ENCODE results near the gene AP1S1.

AP1S1 gene

DNA sequence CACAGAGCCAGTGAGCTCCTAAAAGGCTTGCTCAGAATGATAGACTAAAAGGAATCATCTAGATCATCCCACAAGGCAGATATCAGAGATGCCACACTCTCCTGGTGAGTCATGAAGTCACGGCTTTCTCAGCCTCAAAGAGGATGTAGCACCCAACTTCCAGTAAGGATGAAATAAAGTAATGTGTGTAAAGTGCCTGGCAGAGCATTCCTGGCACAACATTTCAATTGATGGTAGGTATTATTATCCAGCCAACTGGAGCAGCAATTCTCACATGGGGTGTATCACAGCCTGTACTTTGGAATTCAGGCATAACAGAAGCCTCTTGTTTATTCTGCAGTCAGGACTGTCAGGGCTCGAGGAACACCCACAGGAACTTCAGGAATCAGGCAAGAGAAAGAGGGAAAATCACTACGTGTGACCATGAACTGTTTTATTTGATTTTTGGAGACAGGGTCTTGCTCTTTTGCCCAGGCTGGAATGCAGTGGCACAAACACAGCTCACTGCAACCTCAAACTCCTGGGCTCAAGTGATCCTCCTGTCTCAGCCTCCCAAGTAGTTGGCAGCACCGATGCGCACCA, 31.1 kb downstream of the AP1S1 start:
- Histone ChIP-seq H3K4me2 (no peak overlapping the region), H4K20me1 (ENCODE audit: insufficient read depth) (no peaks in the 10 kb centered on the region), H3K4me3 (IDR thresholded peaks at IDR 0.05; ENCODE audit: insufficient read depth, low read depth, low read length) (no peak overlapping the region), H3K79me2 (ENCODE audit: insufficient read depth, low read depth) (no peaks in the 10 kb centered on the region), H3K4me1 (ENCODE audit: low read depth, poor library complexity, severe bottlenecking) (no peaks in the 10 kb centered on the region), H3K9ac (no peak overlapping the region), H3K27me3 (ENCODE audit: insufficient read depth, low read depth) (peaks cover 76% of the 10 kb centered on the region), H3K36me3 (ENCODE audit: insufficient read depth) (no peaks in the 10 kb centered on the region), H2AFZ (ENCODE audit: low read depth) (no peak overlapping the region), H3K27ac (no peak overlapping the region)
- TF ChIP-seq, protein P1, sequence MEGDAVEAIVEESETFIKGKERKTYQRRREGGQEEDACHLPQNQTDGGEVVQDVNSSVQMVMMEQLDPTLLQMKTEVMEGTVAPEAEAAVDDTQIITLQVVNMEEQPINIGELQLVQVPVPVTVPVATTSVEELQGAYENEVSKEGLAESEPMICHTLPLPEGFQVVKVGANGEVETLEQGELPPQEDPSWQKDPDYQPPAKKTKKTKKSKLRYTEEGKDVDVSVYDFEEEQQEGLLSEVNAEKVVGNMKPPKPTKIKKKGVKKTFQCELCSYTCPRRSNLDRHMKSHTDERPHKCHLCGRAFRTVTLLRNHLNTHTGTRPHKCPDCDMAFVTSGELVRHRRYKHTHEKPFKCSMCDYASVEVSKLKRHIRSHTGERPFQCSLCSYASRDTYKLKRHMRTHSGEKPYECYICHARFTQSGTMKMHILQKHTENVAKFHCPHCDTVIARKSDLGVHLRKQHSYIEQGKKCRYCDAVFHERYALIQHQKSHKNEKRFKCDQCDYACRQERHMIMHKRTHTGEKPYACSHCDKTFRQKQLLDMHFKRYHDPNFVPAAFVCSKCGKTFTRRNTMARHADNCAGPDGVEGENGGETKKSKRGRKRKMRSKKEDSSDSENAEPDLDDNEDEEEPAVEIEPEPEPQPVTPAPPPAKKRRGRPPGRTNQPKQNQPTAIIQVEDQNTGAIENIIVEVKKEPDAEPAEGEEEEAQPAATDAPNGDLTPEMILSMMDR (conservative IDR thresholded peaks at IDR 0.05; ENCODE audit: low read depth, low read length), result no peak

DNA sequence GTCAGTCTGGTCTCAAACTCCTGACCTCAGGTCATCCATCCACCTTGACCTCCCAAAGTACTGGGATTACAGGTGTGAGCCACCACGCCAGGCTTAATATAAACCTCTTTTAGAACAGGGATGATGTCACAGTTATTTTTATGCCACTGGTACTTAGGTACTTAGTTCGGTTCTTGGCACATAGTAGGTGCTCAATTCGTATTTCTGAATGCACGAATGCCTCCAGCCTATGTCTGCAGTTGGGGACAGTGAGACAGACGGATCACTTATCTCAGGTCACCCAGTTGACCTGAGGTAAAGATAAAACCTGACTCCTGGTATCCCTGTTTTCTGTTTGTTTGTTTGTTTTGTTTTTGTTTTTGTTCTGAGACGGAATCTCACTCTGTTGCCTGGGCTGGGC, 31.9 kb downstream of the AP1S1 start:
- H3K4me2 ChIP-seq, result no peak overlapping the region
- H3K9ac ChIP-seq, result no peak overlapping the region
- no peaks in the 10 kb centered on the region for H3K36me3 ChIP-seq (ENCODE audit: insufficient read depth)
- no peak overlapping the region for H3K4me3 ChIP-seq (IDR thresholded peaks at IDR 0.05; ENCODE audit: insufficient read depth, low read depth, low read length)
- no peaks in the 10 kb centered on the region for H3K79me2 ChIP-seq (ENCODE audit: insufficient read depth, low read depth)
- TF ChIP-seq, protein P1 (conservative IDR thresholded peaks at IDR 0.05; ENCODE audit: low read depth, low read length), result no peak
- H3K27ac ChIP-seq, result no peak overlapping the region
- peaks cover 74% of the 10 kb centered on the region for H3K27me3 ChIP-seq (ENCODE audit: insufficient read depth, low read depth)
- H2AFZ ChIP-seq (ENCODE audit: low read depth), result no peak overlapping the region
- H4K20me1 ChIP-seq (ENCODE audit: insufficient read depth), result no peaks in the 10 kb centered on the region
- no peaks in the 10 kb centered on the region for H3K4me1 ChIP-seq (ENCODE audit: low read depth, poor library complexity, severe bottlenecking)

DNA sequence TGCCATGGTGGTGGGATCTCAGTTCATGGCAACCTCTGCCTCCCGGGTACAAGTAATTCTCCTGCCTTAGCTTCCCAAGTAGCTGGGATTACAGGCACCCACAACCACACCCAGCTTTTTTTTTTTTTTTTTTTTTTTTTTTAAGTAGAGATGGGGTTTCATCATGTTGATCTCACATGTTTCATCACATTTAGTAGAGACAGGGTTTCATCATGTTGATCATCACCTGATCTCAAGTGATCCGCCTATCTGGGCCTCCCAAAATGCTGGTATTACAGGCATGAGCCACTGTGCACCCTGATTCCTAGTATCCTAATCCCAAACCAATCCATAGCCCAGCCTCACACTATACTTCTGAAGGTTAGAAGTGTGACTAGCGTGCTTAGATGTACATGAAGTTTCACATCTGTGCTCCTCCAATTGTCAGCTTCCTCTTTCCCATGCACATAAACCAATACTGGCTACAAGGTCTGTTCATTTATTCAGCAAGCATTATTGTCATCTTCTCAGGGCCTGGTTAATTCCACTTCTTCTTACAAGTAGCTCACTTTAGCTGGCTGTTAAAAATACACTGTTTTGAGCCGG, 32.7 kb downstream of the AP1S1 start:
- H3K4me3 ChIP-seq (IDR thresholded peaks at IDR 0.05; ENCODE audit: insufficient read depth, low read depth, low read length), result no peak overlapping the region
- no peak overlapping the region for H3K9ac ChIP-seq
- TF ChIP-seq, protein P1 (conservative IDR thresholded peaks at IDR 0.05; ENCODE audit: low read depth, low read length), result no peak
- no peak overlapping the region for H3K4me2 ChIP-seq
- no peak overlapping the region for H2AFZ ChIP-seq (ENCODE audit: low read depth)
- H3K79me2 ChIP-seq (ENCODE audit: insufficient read depth, low read depth), result no peaks in the 10 kb centered on the region
- H3K27ac ChIP-seq, result no peak overlapping the region
- H3K36me3 ChIP-seq (ENCODE audit: insufficient read depth), result no peaks in the 10 kb centered on the region
- no peaks in the 10 kb centered on the region for H4K20me1 ChIP-seq (ENCODE audit: insufficient read depth)
- H3K27me3 ChIP-seq (ENCODE audit: insufficient read depth, low read depth), result peaks cover 76% of the 10 kb centered on the region
- no peaks in the 10 kb centered on the region for H3K4me1 ChIP-seq (ENCODE audit: low read depth, poor library complexity, severe bottlenecking)

DNA sequence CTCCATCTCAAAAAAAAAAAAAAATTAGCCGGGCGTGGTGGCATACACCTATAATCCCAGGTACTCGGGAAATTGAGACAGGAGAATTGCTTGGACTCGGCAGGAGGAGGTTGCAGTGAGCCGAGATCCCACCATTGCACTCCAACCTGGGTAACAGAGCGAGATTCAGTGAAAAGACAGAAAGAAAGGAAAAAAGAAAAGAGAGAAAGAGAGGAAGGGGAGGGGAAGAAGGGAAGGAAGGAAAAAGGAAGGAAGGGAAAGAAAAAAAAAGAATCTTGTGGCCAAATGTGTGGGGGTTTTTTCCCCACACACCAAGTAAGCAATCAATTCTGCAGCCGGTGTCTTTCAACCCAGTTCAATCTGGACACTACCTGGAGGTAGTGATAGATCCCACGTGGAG, 34.8 kb downstream of the AP1S1 start:
- Histone ChIP-seq H3K79me2 (ENCODE audit: insufficient read depth, low read depth) (no peaks in the 10 kb centered on the region), H4K20me1 (ENCODE audit: insufficient read depth) (no peaks in the 10 kb centered on the region), H3K9ac (no peak overlapping the region), H3K27ac (no peak overlapping the region), H3K27me3 (ENCODE audit: insufficient read depth, low read depth) (peaks cover 84% of the 10 kb centered on the region), H3K4me2 (no peak overlapping the region), H3K4me1 (ENCODE audit: low read depth, poor library complexity, severe bottlenecking) (no peaks in the 10 kb centered on the region), H3K4me3 (IDR thresholded peaks at IDR 0.05; ENCODE audit: insufficient read depth, low read depth, low read length) (no peak overlapping the region), H2AFZ (ENCODE audit: low read depth) (no peak overlapping the region), H3K36me3 (ENCODE audit: insufficient read depth) (no peaks in the 10 kb centered on the region)
- TF ChIP-seq, protein P1 (conservative IDR thresholded peaks at IDR 0.05; ENCODE audit: low read depth, low read length), result no peak

Data from KMS-11 (cell line).